GM04503 (cell line): ENCODE measurements around the gene UBE2O.

Experiments
- DNase-seq: peaks from one replicate; pipeline ENCODE4 v3.0.0-alpha.2; 2012; ENCODE audit warnings: low read depth

Gene UBE2O

DNA sequence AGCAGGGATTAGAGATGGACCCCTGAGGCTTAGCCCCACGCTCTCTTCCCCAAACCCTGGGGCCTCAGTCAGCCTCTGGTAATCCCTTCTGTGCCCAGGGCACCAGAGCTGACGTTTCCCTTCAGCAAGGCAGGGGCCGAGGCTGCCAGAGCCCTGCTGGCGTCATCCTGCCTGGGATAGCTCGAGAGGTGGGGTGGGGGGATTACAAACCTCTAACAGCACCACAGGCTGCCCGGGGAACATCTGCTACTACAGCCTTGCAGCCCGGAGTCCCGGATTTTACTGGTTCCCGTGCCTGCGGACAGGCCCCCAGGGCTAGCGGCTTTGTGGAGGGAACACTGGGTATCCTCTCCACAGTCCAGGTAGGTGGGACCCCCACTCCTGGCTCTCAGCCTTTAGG is 14.4 kb upstream of the UBE2O start, which contains the start of gene AANAT:
Gene AANAT (plus strand): TSS at position 238 of the 400 bp plus-strand sequence. CDS start 1,144 bp downstream, outside the sequence.
- DNase-seq = no peak

DNA sequence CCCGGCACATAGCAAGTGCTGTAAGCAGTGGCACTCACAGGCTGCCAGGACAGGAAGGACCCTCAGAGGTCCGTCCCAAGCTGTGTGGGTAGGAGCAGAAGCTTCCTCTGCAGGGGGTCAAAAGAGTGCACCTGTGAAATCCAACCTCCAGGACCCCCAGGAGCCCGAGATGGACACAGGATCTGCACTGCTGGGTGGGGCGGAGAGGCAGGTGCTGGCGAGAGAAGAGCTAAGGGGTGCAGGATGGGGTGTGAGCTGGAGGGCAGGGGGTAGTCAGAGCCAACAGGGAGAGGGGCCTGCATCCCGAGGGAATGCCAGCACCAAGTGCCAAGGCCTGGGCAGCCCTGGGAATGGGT is 13.8 kb upstream of the UBE2O start:
- no peak for DNase-seq

DNA sequence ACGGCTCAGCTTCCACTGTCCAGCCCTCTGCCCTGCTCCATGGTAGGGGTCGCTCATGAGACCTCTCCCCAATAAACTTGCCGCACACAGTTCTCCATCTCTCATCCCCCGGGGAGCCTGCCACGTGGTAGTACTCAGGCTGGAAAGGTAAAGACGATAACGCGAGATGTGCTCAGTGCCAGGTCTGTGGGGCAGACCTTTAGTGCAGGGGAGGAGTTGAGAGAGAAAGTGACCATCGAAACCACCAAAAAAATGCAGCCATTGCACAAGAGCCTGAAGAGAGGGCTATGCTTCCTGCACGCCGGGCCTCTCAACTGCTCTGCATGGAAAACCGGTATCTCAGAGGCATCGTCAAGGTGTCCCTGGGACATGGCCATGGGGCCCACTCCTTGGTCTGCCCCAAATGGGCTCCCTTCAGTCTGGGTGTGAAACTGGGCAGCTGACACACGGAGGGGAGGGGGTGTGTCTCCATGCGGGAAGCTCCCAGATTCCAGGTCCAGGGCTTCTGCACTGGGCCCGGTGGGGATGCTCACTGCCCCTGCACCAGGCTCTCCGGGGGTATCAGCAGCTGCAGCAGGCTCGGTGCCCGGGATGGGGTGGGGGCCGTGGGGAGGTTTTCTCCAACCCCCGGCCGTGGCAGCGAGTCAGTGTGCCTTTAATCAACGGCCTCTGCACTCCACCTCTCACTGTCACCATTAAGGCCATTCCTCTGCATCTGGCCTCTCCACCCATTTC is 9.8 kb upstream of the UBE2O start:
- no peak for DNase-seq

DNA sequence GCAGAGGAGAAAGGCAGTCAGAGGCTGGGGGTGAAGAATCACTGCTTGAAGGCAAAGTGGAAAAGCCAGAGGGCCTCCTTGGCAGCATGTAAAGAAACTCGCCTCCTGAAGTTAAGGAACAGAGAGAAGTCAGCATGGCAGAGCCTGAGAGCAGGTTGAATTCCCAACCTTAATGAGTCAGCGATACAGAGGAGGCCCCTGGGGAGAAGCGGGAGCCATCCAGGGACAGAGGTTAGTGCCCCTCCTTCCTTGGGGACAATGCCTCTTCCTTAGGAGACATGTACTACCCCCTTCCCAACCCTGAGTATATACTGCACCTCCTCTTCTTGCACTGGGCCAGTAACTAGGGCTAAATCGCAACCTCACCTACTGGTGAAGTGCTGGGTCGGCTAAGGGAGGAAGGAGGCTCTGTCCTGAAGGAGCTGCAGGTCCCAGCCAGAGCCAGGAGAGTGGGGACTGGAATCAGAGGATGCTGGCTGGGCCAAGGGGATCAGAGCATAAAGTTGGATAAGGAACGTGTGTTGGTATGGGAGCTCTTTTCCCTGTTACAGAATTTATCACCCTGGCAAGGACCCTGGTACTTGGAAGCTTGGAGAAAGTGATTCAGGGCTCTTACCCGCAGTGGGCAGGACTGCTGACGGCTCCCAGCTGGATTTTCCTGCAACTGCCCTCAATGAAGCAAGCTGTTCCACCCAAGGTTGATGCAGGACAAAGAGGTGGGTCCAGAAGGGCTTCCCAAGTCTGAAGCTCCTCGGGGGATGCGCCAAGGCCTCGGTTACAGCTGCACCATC is 9.0 kb upstream of the UBE2O start:
- no peak for DNase-seq

DNA sequence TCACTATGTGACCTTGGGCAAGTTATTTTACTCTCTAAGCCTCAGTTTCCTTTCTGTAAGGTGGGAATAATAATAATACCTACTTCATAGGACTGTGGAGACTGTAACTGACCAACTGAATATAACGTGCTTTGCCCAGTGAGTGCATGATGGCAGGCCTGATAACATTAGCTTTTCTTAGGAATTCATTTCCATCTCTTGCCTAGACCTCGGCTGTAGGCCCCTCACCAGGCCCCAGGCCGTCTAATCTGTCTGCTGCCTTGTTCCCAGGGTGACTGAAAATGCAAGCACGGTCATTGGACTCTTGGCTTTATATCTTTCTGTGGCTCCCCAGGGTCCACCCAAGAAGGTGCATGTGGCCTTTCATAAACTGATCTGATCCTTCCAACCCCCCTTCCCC is 6.7 kb upstream of the UBE2O start:
- no peak for DNase-seq

DNA sequence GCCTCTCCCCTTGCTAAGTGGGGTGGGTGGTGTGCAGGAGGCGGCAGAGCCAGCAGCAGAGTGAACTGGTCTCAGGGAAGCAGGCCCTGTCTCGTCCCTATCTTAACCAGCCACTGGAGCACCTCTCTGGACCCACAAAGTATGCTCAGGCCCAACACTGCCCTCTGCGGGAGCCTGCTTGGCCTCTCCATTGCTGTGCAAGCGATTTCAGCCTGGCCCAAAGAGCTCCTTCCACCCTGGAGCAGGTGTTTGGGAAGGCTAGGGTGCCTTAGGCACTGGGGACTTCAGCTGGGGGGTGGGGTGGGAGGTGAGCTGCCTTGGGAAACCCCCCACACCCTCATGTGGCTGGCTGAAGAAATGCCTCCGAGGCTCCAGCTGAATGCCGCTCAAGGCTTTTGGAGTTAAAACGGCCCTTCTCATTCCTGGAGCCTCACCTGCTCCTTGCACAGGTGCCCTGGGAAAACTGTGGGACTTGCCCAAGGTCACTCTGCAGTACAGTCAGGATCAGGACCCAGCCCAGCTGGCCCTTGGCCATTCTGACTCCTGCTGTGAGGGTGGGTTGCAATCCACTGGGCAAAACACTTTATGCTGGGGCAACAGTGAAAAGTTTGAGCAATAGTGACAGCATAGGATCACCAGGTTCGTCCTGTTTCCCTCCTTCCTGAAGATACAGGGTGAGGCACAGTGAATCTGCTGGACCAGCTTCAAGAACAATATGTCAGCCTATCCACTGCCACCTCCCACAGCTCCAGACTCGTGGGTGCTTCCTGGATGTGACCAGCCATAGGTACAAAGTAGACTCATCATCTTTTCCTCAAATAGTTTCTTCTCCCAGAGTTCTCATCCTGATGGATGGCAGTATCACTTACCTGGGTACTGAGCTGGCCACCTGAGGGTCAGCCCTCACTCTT is 5.9 kb upstream of the UBE2O start:
- DNase-seq = no peak

DNA sequence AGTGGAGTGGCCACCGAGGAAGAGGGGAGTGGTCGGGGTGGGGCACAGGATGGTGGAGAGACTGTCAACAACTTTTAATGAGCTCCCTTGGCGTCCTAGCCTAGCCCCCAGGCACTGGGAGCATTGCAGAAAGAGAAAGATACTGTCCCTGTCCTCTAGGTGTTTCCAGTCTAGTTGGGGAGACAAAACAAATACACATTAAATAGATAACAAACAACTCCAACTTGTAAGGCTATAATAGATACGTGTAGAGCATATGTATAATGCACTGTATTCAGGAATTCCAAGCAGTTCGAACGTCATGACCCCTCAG is 435 bp upstream of the UBE2O start:
- DNase-seq = no peak

DNA sequence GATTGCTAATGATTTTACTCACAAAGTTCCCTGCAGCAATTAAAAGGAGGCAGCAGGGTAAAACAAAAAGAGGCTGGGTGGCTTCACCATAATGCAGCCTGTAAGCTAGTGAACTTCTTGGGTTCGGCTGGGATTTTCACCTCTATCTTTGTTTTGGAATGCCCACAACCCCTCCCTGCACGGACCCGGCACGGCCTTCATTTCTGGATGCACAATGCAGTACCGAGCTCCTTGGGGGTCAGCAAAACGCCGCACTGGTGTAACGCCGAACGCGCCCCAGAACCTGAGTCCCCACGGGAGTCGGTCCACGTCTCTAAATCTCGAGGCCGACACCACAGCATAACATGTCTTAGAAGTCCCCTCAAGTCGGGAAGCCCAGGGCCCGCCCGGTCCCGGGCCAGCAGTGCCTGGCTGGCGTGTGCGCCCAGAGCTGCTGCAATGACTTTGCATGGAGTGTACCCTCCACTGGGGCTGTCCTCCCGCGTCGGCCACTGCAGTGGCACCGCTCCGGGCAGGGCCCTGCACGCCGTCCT is 759 bp downstream of the UBE2O start:
- no peak for DNase-seq

DNA sequence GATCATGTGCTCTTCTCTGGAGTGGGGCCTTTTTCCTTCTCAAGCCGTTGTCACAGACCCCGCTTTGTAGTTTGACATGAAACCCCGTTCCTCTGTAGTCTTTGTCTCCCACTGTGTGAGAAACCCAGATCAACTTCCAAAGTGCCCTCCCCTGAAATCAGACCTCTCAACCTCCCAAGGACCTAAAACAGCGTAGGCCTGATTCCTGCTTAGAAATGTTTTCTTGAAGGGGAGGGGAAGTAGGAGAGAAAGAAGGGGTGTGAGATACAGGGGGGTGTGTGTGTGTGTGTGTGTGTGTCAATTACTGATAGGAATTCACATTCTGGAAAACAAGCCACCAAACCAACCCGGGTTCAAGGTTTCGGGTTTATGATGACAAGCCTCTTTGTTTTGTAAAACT is 1.4 kb downstream of the UBE2O start:
- DNase-seq = no peak

DNA sequence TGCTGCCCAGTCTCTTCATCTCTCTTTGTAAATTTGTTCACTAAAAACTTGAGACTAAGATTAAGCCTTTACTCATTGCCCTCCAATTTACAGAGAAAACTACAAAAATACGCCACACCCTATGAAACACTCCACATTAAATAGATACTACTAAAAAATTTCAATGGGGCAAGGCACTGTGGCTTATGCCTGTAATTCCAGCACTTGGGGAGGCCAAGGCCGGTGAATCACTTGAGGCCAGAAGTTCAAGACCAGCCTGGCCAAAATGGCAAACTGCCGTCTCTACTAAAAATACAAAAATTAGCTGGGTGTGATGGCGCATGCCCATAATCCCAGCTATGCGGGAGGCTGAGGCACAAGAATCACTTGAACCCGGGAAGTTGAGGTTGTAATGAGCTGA is 3.8 kb downstream of the UBE2O start:
- no peak for DNase-seq

DNA sequence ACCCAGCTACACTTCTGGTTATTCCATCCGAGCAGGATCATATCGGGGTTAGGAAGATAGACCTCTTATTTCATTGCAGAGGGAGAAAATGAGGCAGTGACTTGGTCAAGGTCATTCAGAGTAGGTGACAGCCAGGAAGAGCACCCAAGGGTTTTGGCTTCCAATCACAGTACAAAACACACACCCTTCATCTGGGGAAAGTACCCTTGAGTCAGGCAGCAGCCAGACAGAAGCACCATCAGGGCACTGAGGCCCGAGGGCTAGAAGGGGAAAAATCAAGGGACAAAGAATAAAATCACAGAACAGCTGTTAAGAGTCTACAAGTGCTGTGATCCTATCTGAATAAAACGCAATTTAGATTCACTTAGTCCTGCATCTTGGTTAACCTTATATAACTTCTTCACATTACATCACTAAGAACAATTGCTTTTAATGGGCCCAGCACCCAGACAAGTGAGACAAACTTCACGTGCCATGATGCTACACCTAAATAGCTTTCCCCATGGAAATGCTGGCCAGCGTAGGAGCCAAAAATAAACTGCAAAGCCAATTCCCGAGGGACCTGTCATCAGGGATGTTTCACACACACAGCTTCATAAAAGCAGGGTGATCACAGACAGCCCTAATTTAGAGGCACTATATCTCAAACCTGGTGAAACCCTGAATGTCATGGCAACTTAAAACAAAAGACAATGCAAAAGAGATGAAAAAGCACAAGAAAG is 4.9 kb downstream of the UBE2O start:
- no peak for DNase-seq

DNA sequence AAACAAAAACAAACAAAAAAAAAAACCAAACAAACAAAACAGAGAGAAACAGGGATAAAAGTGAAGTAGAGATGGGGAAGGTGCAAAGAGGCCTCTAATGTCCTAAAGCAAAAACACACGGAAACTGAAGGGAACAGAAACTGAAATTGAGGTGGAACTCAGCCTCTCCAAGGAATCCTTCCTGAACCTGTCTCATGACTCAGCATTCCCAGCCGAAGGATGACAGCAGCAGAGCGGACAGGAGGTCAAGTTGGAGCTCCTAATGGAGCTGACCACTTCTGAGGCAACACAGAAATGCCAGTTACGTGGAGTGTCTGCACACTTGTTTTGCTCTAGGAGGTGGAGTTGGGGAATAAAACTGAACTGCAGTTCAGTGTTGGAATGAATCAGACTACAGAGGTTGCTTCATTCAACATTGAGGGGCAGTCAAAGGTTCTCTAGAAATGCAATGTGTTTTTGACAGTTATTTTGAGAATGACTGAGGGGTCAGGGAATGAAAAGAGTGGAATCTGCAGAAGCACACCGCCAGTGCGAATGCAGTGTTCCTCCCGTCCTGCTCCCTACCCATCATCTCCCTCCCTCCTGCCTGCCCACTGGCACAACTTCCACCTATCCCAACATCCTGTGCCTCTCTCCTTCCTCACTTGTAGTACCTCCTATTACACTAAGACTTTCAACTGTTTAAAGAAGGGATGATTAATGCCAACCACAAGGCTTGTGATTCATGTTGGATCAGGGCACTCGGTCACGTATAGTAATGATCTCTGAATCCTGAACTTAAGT is 6.3 kb downstream of the UBE2O start:
- no peak for DNase-seq

DNA sequence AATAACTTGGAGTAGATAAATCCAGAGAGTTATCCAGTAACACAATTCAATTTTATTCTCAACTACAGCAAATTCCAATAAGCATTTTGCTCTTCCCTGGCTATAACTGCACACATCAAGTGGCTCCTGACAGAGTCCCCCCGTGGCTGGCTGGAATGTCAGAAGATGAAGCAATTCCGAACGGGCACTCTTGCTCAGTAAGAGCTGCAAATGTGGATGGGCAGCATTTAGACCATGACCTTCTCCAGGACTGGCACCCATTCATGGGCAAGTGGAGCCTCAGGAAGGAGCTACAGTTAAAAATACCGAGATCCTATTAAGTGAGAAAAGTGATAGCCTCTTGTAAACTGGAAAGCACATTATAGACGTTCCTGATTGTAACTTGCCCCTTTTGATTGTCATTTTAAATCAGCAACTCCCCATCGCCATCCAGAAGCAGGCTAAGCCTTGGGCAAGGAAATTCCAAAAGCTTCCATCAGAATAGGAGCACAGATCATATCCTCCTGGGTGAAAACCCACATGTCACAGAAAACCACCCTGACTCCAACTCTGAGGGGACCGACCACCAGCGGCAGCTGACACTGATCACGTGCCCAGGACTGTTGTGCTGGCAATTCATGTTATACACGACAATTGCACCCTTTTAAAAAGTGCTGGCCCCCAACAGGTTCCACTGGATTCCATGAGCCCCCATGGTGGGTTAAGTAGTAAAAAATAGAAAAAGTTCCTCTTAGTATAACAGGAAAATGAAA is 7.1 kb downstream of the UBE2O start:
- DNase-seq = no peak

DNA sequence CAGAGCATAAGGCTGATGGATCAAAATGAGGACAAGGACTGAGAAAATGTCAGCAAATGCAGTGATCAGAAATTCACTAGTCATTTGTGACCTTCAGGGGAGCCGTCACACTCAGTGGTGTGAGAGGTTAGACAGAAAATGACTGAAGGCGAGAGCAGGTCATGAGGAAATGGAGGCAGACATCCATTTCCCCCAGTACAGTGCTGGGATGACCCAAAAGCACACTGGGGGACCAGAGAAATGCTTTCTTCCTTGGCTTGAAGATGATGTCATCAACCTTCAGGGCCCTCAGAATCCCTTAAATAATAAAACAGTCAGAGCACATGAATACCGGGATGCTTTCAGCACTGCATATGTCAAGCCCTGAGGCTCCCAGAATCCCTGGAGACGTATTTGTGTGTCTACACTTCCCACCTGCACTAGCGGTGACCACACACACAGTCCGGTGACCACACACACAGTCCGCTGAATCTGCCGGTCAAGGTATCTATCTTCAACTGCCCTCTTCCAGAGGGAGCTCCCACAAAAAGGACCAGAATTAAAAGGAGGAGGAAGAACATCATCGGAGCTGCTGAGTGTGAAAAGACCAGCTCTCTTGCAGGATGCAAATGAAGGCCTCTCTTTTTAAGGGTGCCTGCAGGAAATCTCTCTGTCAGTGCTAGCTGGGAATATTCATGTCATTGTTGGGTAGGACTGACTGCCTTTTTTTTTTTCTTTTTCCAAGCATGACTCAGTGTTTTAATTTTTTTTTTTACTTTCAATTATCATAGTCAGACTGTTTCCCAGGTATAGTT is 8.2 kb downstream of the UBE2O start:
- no peak for DNase-seq

DNA sequence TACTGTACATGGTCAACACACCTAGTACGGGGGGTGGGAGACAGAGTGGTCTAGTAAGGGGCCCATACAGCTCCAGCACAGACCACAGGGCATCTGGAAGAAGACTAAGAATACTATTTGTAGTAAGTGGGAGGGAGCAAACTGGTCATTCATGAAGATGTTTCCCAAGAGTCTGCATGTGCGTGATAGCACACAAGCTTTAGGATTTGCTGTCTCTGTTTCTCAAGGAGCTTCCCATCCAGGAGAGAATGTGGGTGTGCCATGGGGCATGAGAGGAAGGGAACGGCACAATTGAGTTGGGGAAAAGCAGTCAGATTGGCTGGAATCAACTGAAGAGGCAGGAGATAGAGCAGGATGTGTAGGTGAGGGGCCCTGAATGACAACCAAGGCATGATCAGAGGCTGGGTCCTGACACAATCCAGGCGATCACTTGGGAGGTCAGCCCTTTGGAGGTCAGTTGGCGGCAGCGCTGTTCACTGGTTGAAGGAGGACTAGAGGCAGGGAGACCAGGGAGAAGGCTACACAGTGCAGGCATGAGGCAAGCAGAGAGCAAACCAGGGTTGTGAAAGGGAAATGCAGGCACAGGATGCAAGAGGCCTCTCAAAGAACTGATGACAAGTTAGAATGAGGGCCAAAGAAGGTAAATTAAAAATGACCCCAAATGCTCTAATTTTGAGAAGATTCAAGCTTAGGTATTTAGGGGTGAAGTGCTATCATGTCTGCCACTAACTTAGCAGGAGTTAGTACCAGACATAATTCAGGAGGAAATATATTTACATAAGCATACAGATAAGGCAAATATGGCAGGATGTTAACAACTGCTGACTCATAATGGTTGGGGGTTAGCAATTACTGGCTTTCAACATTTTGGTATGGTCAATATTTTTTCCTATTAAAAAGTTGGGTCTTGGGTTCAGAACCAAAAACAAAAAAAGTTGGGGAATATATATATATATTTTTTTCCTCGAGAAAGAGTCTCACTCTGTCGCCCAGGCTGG is 10.3 kb downstream of the UBE2O start:
- no peak for DNase-seq

DNA sequence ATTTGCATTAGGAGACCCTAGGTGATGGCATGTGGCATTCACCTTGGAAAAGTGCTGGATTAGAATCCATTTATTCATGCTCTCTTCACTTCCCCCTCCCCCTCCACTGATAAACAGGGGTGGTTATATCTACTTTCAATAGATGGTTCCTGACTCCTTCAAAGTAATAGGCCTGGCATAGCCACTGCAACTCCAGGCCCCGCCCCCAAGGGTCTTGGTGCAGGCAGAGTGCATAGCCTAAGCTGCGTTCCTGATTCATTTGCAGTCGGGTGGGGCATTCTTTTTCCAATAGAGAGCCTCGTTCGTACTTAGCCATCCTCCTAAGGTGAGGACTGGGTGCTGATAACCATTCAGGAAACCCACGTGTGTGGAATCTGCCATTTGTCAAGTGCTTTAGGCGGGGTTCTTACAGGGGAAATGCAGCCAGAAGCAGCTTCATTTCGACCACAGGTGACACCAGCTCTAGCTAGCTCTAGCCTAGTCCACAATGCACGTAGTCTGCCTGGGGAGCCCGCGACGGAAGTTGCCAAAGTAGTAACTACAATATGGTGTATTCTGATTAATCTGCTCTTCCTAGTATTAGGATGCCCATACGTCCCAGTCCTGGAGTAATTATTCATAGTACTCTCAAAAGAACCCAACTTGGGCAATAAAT is 11.1 kb downstream of the UBE2O start:
- DNase-seq = no peak

DNA sequence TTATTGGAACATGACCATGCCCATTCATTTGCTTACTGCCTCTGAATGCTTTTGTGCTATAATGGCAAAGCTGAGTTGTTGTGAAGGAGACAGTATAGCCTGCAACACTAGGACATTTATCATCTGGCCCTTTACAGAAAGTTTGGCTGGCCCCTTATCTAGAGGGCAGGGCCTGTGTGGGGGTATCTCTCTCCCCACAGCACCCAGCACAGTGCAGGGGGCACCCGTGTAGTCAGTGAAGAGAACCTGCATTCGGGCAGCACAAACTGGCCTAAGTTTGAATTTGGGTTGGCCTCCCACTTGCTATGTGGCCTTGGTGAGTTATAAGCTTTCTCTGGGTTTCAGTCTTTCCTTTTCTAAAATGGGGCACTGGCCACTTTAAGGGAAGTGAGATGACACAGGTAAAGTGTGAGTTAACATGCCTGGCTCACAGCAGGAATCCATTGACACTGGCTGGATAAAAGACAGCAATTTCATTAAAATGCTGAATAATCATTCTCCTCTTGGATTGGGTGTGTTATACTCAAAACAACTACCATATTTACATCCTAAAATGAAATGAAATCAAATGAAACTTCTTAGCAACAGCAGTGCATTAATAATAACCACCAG is 12.1 kb downstream of the UBE2O start:
- no peak for DNase-seq
